Keratinocyte (primary cell): ENCODE data around the gene SLC18A2. TPM values are rescaled to one million over a fixed set of nuclear protein-coding genes. Genes with fewer than 3 reads are reported as not detected.

Experiments
- DNase-seq: peaks from one replicate; pipeline ENCODE4 v3.0.0-alpha.2; 2011; ENCODE audit warnings: low read depth, missing footprints, low spot score
- FAIRE-seq: peaks from 2 replicates; lab custom pipeline; 2011; peaks lifted over from hg19 to GRCh38; lab: Jason Lieb, UNC
- H2AFZ ChIP-seq: 2 replicates; pipeline ENCODE4 v1.6.0; 2012; ENCODE audit warnings: low read length, control low read depth, inconsistent platforms; ENCODE audit not compliant: control insufficient read depth
- H3K27ac ChIP-seq: 2 replicates; pipeline ENCODE4 v1.5.1; 2011; ENCODE audit warnings: low read length; ENCODE audit not compliant: control insufficient read depth, insufficient read depth
- H3K27me3 ChIP-seq: 3 replicates; pipeline ENCODE4 v1.6.0; 2011; ENCODE audit warnings: low read length; ENCODE audit not compliant: control insufficient read depth, insufficient read depth; ENCODE audit errors: extremely low read depth
- H3K36me3 ChIP-seq, 2 experiments: 2 replicates in 1 of 2; 3 replicates in 1 of 2; pipeline ENCODE4 v1.5.1; 2011; ENCODE audit warnings: low read length in 2 of 2, mild to moderate bottlenecking in 1 of 2; ENCODE audit not compliant: control insufficient read depth in 2 of 2, insufficient read depth in 2 of 2; ENCODE audit errors: extremely low read depth in 1 of 2
- H3K4me1 ChIP-seq: 3 replicates; pipeline ENCODE4 v1.5.1; 2011; ENCODE audit warnings: low read length; ENCODE audit not compliant: control insufficient read depth, insufficient read depth; ENCODE audit errors: extremely low read depth
- H3K4me2 ChIP-seq: 3 replicates; pipeline ENCODE4 v1.6.0; 2011; ENCODE audit warnings: low read depth, low read length; ENCODE audit not compliant: control insufficient read depth, insufficient read depth; ENCODE audit errors: extremely low read depth
- H3K4me3 ChIP-seq, 3 experiments: fragments of 200-600 bp in 1 of 3; sonication (generic) in 1 of 3; 2 replicates in 2 of 3; 3 replicates in 1 of 3; pipeline ENCODE4 v1.5.1; 2011 to 2016; ENCODE audit warnings: low read length in 3 of 3, mild to moderate bottlenecking in 3 of 3, control low read depth in 2 of 3, inconsistent platforms in 1 of 3, low read depth in 1 of 3, mixed read lengths in 1 of 3, mixed run types in 1 of 3, moderate library complexity in 1 of 3; ENCODE audit not compliant: control insufficient read depth in 2 of 3, insufficient read depth in 2 of 3; ENCODE audit errors: extremely low read depth in 1 of 3
- H3K79me2 ChIP-seq: 2 replicates; pipeline ENCODE4 v1.6.0; 2012; ENCODE audit warnings: low read length; ENCODE audit not compliant: control insufficient read depth, insufficient read depth
- H3K9ac ChIP-seq: 3 replicates; pipeline ENCODE4 v1.6.0; 2011; ENCODE audit warnings: low read length; ENCODE audit not compliant: control insufficient read depth, insufficient read depth; ENCODE audit errors: extremely low read depth
- H3K9me1 ChIP-seq: 3 replicates; pipeline ENCODE4 v1.6.0; 2011; ENCODE audit warnings: low read length; ENCODE audit not compliant: control insufficient read depth, insufficient read depth; ENCODE audit errors: extremely low read depth
- H3K9me3 ChIP-seq: 2 replicates; pipeline ENCODE4 v1.5.1; 2012; ENCODE audit warnings: low read depth, low read length; ENCODE audit not compliant: control insufficient read depth
- H4K20me1 ChIP-seq: 3 replicates; pipeline ENCODE4 v1.6.0; 2011; ENCODE audit warnings: low read length; ENCODE audit not compliant: control insufficient read depth, insufficient read depth; ENCODE audit errors: extremely low read depth
- EZH2 ChIP-seq: IDR thresholded peaks from one replicate; pipeline ENCODE4 v1.6.1; 2012; ENCODE audit warnings: inconsistent platforms, mild to moderate bottlenecking, low read length, moderate library complexity
- dilution Hi-C: fragments of 300-500 bp; cut with MboI; formaldehyde crosslinking; loops from one replicate; pipeline ENCODE4 v1.7.0; 2020; ENCODE audit warnings: low sequenced_read_pairs; ENCODE audit not compliant: extremely low pct_ligation_motif_present
- polyA plus RNA-seq, 5 experiments: library from polyadenylated mRNA; depleted of rRNA in 3 of 5; stranded (reverse) in 3 of 5; stranded (forward) in 1 of 5; unstranded in 1 of 5; fragments of >200 nt; gene quantifications; 1 replicate in 1 of 5; 2 replicates in 3 of 5; 3 replicates in 1 of 5; pipeline versions ENCODE4 v1.2.1 to v1.2.3, GENCODE V29; 2011 to 2012; ENCODE audit warnings: missing spikeins in 2 of 5, low read depth in 1 of 5, low replicate concordance in 1 of 5
- TF ChIP-seq, protein P1 (sequence below), 3 experiments: IDR thresholded peaks in 1 of 3; conservative IDR thresholded peaks in 1 of 3; optimal IDR thresholded peaks in 1 of 3; 2 replicates in 2 of 3; 3 replicates in 1 of 3; pipeline versions ENCODE3 to v1.5.1; 2011; ENCODE audit warnings: low read length in 3 of 3, mild to moderate bottlenecking in 3 of 3, moderate library complexity in 2 of 3, control low read depth in 1 of 3, inconsistent platforms in 1 of 3; ENCODE audit not compliant: insufficient read depth in 2 of 3; ENCODE audit errors: extremely low read depth in 1 of 3

Gene SLC18A2
- polyA plus RNA-seq, 1 donor (not counting 4 experiments of a cell fraction or from before 2014, with no cell fraction given) = not detected

DNA sequence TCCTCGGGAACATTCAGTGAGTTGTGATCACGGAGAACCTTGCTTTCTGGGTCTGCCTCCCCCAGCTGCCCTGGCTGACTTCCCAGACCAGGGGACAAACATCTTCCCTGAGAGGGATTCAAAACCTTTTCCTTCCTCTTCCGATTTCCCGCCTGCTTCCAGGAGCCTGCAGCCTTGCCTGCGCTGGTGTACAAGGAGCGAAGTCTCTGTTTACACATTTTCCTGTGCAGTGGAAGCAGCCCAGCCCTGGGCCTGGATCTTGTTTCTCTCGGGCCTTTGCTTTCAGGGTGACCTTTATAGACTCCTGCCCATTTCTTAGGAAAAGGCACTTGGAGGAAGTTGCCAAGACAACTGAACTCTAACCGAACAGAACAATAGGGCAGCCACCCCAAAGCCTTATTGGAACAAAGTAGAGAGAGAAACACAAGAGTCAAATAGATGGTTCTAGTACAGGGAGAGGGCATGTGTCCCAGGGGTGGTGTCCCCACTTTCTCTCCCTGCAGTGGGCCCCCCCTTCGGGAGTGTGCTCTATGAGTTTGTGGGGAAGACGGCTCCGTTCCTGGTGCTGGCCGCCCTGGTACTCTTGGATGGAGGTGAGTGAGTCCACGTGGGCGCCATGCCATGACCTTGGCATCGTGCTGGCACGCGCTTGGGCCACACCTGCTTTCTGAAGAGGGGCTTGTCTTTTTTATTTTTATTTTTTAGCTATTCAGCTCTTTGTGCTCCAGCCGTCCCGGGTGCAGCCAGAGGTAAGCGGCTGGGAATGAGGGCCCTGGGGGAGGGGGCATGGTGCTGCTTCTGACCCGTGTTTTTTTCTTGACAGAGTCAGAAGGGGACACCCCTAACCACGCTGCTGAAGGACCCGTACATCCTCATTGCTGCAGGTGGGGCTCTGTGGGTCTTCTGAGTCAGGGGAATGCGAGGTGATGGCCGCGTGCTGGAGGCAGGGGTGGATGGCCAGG lies 14.1 kb downstream of the SLC18A2 start:
- peaks cover 14% of the 10 kb centered on the region for H3K27me3 ChIP-seq
- no peak overlapping the region for H3K27ac ChIP-seq
- no peaks in the 10 kb centered on the region for H3K79me2 ChIP-seq
- H3K36me3 ChIP-seq = no peaks in the 10 kb centered on the region
- no peak for FAIRE-seq
- no peak for DNase-seq
- no peaks in the 10 kb centered on the region for H3K9me3 ChIP-seq
- H3K9me1 ChIP-seq = no peaks in the 10 kb centered on the region
- no peak overlapping the region for H3K9ac ChIP-seq
- dilution Hi-C loops = no loop called here
- H2AFZ ChIP-seq = no peak overlapping the region
- H3K4me1 ChIP-seq = no peaks in the 10 kb centered on the region
- H4K20me1 ChIP-seq = no peaks in the 10 kb centered on the region
- TF ChIP-seq EZH2 = no peak
- TF ChIP-seq, protein P1, sequence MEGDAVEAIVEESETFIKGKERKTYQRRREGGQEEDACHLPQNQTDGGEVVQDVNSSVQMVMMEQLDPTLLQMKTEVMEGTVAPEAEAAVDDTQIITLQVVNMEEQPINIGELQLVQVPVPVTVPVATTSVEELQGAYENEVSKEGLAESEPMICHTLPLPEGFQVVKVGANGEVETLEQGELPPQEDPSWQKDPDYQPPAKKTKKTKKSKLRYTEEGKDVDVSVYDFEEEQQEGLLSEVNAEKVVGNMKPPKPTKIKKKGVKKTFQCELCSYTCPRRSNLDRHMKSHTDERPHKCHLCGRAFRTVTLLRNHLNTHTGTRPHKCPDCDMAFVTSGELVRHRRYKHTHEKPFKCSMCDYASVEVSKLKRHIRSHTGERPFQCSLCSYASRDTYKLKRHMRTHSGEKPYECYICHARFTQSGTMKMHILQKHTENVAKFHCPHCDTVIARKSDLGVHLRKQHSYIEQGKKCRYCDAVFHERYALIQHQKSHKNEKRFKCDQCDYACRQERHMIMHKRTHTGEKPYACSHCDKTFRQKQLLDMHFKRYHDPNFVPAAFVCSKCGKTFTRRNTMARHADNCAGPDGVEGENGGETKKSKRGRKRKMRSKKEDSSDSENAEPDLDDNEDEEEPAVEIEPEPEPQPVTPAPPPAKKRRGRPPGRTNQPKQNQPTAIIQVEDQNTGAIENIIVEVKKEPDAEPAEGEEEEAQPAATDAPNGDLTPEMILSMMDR (optimal IDR thresholded peaks at IDR 0.05 in 1 of 3, IDR thresholded peaks at IDR 0.05 in 1 of 3, conservative IDR thresholded peaks at IDR 0.05 in 1 of 3; ENCODE audit: extremely low read depth in 1 of 3, insufficient read depth in 2 of 3, low read length in 3 of 3) = no peak
- no peak overlapping the region for H3K4me2 ChIP-seq
- H3K4me3 ChIP-seq = no peak overlapping the region

- Histone ChIP-seq H3K27ac (no peak overlapping the region), H3K9ac (no peak overlapping the region), H3K9me1 (no peaks in the 10 kb centered on the region), H3K4me3 (no peak overlapping the region), H3K9me3 (no peaks in the 10 kb centered on the region), H3K36me3 (no peaks in the 10 kb centered on the region), H3K4me1 (no peaks in the 10 kb centered on the region), H2AFZ (no peak overlapping the region), H3K79me2 (no peaks in the 10 kb centered on the region), H3K27me3 (peaks cover 8% of the 10 kb centered on the region), H4K20me1 (no peaks in the 10 kb centered on the region), H3K4me2 (no peak overlapping the region)
- dilution Hi-C loops = no loop called here
- TF ChIP-seq, protein P1 (optimal IDR thresholded peaks at IDR 0.05 in 1 of 3, IDR thresholded peaks at IDR 0.05 in 1 of 3, conservative IDR thresholded peaks at IDR 0.05 in 1 of 3; ENCODE audit: extremely low read depth in 1 of 3, insufficient read depth in 2 of 3, low read length in 3 of 3) = no peak
- TF ChIP-seq EZH2 = no peak
- no peak for FAIRE-seq
- DNase-seq = no peak
Measured at GRCh38 chr10:117255835-117256460, 15.0 kb downstream of the SLC18A2 start.
